Right lobe of liver (tissue), 4 donors: ENCODE measurements around the gene ARHGAP21.

Experiments used
- POLR2A ChIP-seq: fragments of 450-650 bp; IDR thresholded peaks from one replicate; pipeline ENCODE4 v1.6.1; 2017; ENCODE audit warnings: antibody characterized with exemption, mild to moderate bottlenecking
- TF ChIP-seq, protein P1 (sequence below), 4 donors: fragments of 200-600 bp in 3 of 4; fragments of 450-650 bp in 1 of 4; IDR thresholded peaks; one replicate each; pipeline versions ENCODE4 v1.5.1 to v1.8.0; 2016 to 2022; ENCODE audit warnings: antibody characterized with exemption in 4 of 4, mild to moderate bottlenecking in 2 of 4
- donor health status: DM: no; HTN: no; CAD: no.
- donor health status: DM: no; HTN: no; CAD: no.
- donor health status: DM: no; HTN: yes; CAD: no.

DNA sequence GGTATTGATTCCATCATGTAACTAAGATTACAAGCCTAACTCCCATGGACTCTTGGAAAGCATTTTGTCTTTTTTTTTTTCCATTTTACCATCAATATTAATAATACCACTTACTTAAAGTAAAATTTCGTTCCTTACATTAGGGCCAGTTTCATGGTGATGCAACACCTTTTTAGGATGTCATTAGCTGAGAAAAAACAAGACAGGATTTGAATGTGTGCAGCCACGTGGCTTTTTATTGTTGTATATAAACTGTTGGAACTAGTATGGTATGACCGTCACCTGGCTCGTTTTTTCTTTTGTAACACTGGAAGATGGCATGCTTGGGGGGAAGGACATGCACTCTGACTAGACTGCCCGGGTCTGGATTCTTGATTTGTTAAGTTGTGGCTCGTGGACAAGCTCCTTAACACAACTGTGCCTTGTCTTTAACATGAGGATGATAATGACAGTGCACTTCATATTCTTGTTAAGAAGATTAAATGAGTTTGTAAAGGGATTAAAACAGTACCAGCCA, 42.1 kb downstream of the ARHGAP21 start:
- TF ChIP-seq, protein P1, sequence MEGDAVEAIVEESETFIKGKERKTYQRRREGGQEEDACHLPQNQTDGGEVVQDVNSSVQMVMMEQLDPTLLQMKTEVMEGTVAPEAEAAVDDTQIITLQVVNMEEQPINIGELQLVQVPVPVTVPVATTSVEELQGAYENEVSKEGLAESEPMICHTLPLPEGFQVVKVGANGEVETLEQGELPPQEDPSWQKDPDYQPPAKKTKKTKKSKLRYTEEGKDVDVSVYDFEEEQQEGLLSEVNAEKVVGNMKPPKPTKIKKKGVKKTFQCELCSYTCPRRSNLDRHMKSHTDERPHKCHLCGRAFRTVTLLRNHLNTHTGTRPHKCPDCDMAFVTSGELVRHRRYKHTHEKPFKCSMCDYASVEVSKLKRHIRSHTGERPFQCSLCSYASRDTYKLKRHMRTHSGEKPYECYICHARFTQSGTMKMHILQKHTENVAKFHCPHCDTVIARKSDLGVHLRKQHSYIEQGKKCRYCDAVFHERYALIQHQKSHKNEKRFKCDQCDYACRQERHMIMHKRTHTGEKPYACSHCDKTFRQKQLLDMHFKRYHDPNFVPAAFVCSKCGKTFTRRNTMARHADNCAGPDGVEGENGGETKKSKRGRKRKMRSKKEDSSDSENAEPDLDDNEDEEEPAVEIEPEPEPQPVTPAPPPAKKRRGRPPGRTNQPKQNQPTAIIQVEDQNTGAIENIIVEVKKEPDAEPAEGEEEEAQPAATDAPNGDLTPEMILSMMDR (IDR thresholded peaks at IDR 0.05) = no peak
- no peak for TF ChIP-seq POLR2A
